A673 (cell line): ENCODE data around the gene LTO1. TPM values are rescaled to one million over a fixed set of nuclear protein-coding genes. Genes with fewer than 3 reads are reported as not detected.
A peak's percentile ranks its signal among the peaks of the same experiment; 100 is the strongest.

Source experiments
- BruUV-seq: library from RNA; stranded (reverse); fragments of 400-500 nt; replicated peaks from 2 replicates; lab custom pipeline; 2021; lab: Mats Ljungman, UMichigan
- CTCF ChIA-PET: fragments of 300-600 bp; sonication (Branson Sonifier 250); formaldehyde crosslinking; loops from one replicate; lab custom pipeline; 2022; ENCODE audit warnings: antibody characterized with exemption; lab: Charles Lee
- POLR2A ChIA-PET: fragments of 300-600 bp; sonication (Branson Sonifier 250); formaldehyde crosslinking; loops from one replicate; lab custom pipeline; 2022; ENCODE audit warnings: antibody characterized with exemption; ENCODE audit not compliant: low non-redundant PET; lab: Charles Lee
- DNase-seq: peaks from one replicate; pipeline ENCODE4 v3.0.0-alpha.2; 2015; ENCODE audit warnings: low spot score
- H3K27ac ChIP-seq: fragments of 200-600 bp; sonication (generic); 2 replicates; pipeline ENCODE4 v1.5.1; 2016; ENCODE audit warnings: mixed run types, low read depth, mild to moderate bottlenecking, mixed read lengths, antibody characterized with exemption, low read length; ENCODE audit not compliant: poor library complexity, severe bottlenecking
- H3K27me3 ChIP-seq: fragments of 200-600 bp; sonication (generic); replicated peaks from 2 replicates; pipeline ENCODE4 v1.6.1; 2017; ENCODE audit warnings: mixed run types, low read depth, mild to moderate bottlenecking, mixed read lengths, antibody characterized with exemption, low read length; ENCODE audit not compliant: insufficient read depth, poor library complexity
- H3K36me3 ChIP-seq: fragments of 200-600 bp; sonication (generic); 2 replicates; pipeline ENCODE4 v1.6.1; 2016; ENCODE audit warnings: mixed run types, mild to moderate bottlenecking, mixed read lengths, antibody characterized with exemption, low read length; ENCODE audit not compliant: insufficient read depth, poor library complexity, severe bottlenecking
- H3K4me1 ChIP-seq: fragments of 200-600 bp; sonication (generic); 2 replicates; pipeline ENCODE4 v1.6.1; 2017; ENCODE audit warnings: mixed run types, mild to moderate bottlenecking, mixed read lengths, antibody characterized with exemption, low read length; ENCODE audit not compliant: insufficient read depth, poor library complexity, severe bottlenecking
- H3K4me3 ChIP-seq: fragments of 200-600 bp; sonication (generic); 2 replicates; pipeline ENCODE4 v1.5.1; 2016; ENCODE audit warnings: low read depth, mixed run types, mild to moderate bottlenecking, mixed read lengths, low read length; ENCODE audit not compliant: poor library complexity, severe bottlenecking
- H3K9me3 ChIP-seq: fragments of 200-600 bp; sonication (generic); 2 replicates; pipeline ENCODE4 v1.6.1; 2016; ENCODE audit warnings: mixed run types, low read depth, mild to moderate bottlenecking, mixed read lengths, antibody characterized with exemption, low read length; ENCODE audit not compliant: poor library complexity, severe bottlenecking
- CTCF ChIP-seq: fragments of 300-800, 200-600 bp; sonication (generic); conservative IDR thresholded peaks from 2 replicates; pipeline ENCODE4 v1.5.1; 2017; ENCODE audit warnings: low read depth, mild to moderate bottlenecking, antibody characterized with exemption, low read length, moderate library complexity, mixed read lengths
- EZH2 ChIP-seq: fragments of 200-600 bp; sonication (generic); IDR thresholded peaks from 2 replicates; pipeline ENCODE4 v1.6.1; 2017; ENCODE audit warnings: borderline replicate concordance, low read depth, mild to moderate bottlenecking, mixed read lengths, antibody characterized with exemption, low read length; ENCODE audit not compliant: poor library complexity, severe bottlenecking
- intact Hi-C: fragments of 100-400 bp; cut with micrococcal nuclease; formaldehyde crosslinking; loops from one replicate; pipeline ENCODE4 v1.10.0; 2022; ENCODE audit not compliant: unreplicated experiment
- total RNA-seq: library from RNA; stranded (reverse); gene quantifications from 2 replicates; pipeline ENCODE4 v1.2.3, GENCODE V29; 2021

The LTO1 gene
- total RNA-seq, 1 experiment from 2014 or later = 56.0 TPM

GRCh38 chr11:69639831-69640230 lies 35.3 kb downstream of the LTO1 start:
- H3K27me3 ChIP-seq = no peaks in the 10 kb centered on the region
- peak overlapping the region; percentile 99 for H3K27ac ChIP-seq
- no peaks in the 10 kb centered on the region for H3K9me3 ChIP-seq
- intact Hi-C loops = loop anchor here (1.0 to 5.0 kb wide), 3 partner anchors 18 to 343 kb away; no protein-coding TSS in a partner anchor
- H3K4me3 ChIP-seq = peak overlapping the region; percentile 86
- H3K36me3 ChIP-seq = peaks cover 28% of the 10 kb centered on the region
- TSS peak; percentile 19 for BruUV-seq
- peaks cover 31% of the 10 kb centered on the region for H3K4me1 ChIP-seq
- ChIA-PET CTCF (interaction anchor here (0.7 to 1.2 kb wide), 4 partner anchors 18 to 538 kb away, joined by 4 to 6 read pairs (median 4); no protein-coding TSS in a partner anchor), POLR2A (interaction anchor here (0.6 to 0.7 kb wide), 2 partner anchors 434 to 550 kb away, joined by 6 to 8 read pairs; no protein-coding TSS in a partner anchor)
- no peak for DNase-seq
- TF ChIP-seq EZH2 (no peak), CTCF (no peak)

- intact Hi-C loops = loop anchor here (1.0 to 5.0 kb wide), 3 partner anchors 17 to 342 kb away; no protein-coding TSS in a partner anchor
- DNase-seq = peak; percentile 99
- peak overlapping the region; percentile 86 for H3K4me3 ChIP-seq
- H3K27me3 ChIP-seq = no peaks in the 10 kb centered on the region
- H3K36me3 ChIP-seq = peaks cover 21% of the 10 kb centered on the region
- peak overlapping the region; percentile 99 for H3K27ac ChIP-seq
- no peak for TF ChIP-seq CTCF
- H3K4me1 ChIP-seq = peaks cover 30% of the 10 kb centered on the region
- no peaks in the 10 kb centered on the region for H3K9me3 ChIP-seq
- BruUV-seq = no TSS peak
- POLR2A ChIA-PET = interaction anchor here (0.6 to 1.1 kb wide), 5 partner anchors 11 to 549 kb away, joined by 3 to 8 read pairs (median 5); no protein-coding TSS in a partner anchor
- CTCF ChIA-PET = interaction anchor here (0.7 to 1.2 kb wide), 4 partner anchors 17 to 538 kb away, joined by 4 to 6 read pairs (median 4); no protein-coding TSS in a partner anchor
Measured at GRCh38 chr11:69638941-69639681, 36.0 kb downstream of the LTO1 start.

- intact Hi-C loops = loop anchor here (5.0 kb wide), 2 partner anchors 326 to 341 kb away; no protein-coding TSS in a partner anchor
- CTCF ChIA-PET = interaction anchor here (1.2 kb wide), 1 partner anchor 537 kb away, joined by 5 read pairs; no protein-coding TSS in a partner anchor
- BruUV-seq = TSS peak; percentile 4
Measured at GRCh38 chr11:69637941-69638871, 36.9 kb downstream of the LTO1 start.

More at GRCh38 chr11:69637941-69638871, 36.9 kb downstream of the LTO1 start:
- H3K27ac ChIP-seq = peak overlapping the region; percentile 99
- peak; percentile 90 for DNase-seq
- POLR2A ChIA-PET = interaction anchor here (0.9 to 1.1 kb wide), 2 partner anchors 11 to 16 kb away, joined by 3 to 5 read pairs; no protein-coding TSS in a partner anchor
- TF ChIP-seq EZH2 (no peak), CTCF (no peak)
- H3K4me3 ChIP-seq = peak overlapping the region; percentile 86
- no peaks in the 10 kb centered on the region for H3K9me3 ChIP-seq
- peaks cover 12% of the 10 kb centered on the region for H3K36me3 ChIP-seq
- H3K27me3 ChIP-seq = no peaks in the 10 kb centered on the region
- H3K4me1 ChIP-seq = peaks cover 30% of the 10 kb centered on the region
